Glutamatergic neuron (in vitro differentiated cells): ENCODE data around the gene ANO2. TPM values are rescaled to one million over a fixed set of nuclear protein-coding genes. Genes with fewer than 3 reads are reported as not detected.

Experiments
- DNase-seq: peaks from one replicate; pipeline ENCODE4 v3.0.0; 2022
- H3K27ac Mint-ChIP-seq: one replicate; pipeline ENCODE4 v1.8.0; 2020; ENCODE audit warnings: mild to moderate bottlenecking, mixed read lengths, inconsistent platforms; ENCODE audit not compliant: unreplicated experiment
- H3K27me3 Mint-ChIP-seq: one replicate; pipeline ENCODE4 v1.8.0; 2020; ENCODE audit warnings: mild to moderate bottlenecking, moderate library complexity, mixed read lengths, inconsistent platforms; ENCODE audit not compliant: unreplicated experiment
- H3K36me3 Mint-ChIP-seq: one replicate; pipeline ENCODE4 v1.8.0; 2020; ENCODE audit warnings: mild to moderate bottlenecking, mixed read lengths, inconsistent platforms; ENCODE audit not compliant: unreplicated experiment
- H3K4me1 Mint-ChIP-seq: one replicate; pipeline ENCODE4 v1.8.0; 2020; ENCODE audit warnings: mild to moderate bottlenecking, low read depth, mixed read lengths, inconsistent platforms; ENCODE audit not compliant: unreplicated experiment
- H3K4me3 Mint-ChIP-seq: one replicate; pipeline ENCODE4 v1.8.0; 2020; ENCODE audit warnings: mild to moderate bottlenecking, mixed read lengths, inconsistent platforms; ENCODE audit not compliant: unreplicated experiment
- H3K9me3 Mint-ChIP-seq: one replicate; pipeline ENCODE4 v1.8.0; 2020; ENCODE audit warnings: mild to moderate bottlenecking, moderate library complexity, mixed read lengths, inconsistent platforms; ENCODE audit not compliant: unreplicated experiment
- total RNA-seq: library from RNA; stranded (reverse); fragmentation: NEBNext Ultra II Directional; extraction: Animal tissue kit (Norgen Biotek cat#: 25700); gene quantifications from one replicate; pipeline ENCODE4 v1.2.1, GENCODE V29; 2021; ENCODE audit not compliant: unreplicated experiment
- TF ChIP-seq, protein P1 (sequence below): fragments of 200-600 bp; sonication (generic); IDR thresholded peaks from one replicate; pipeline ENCODE4 v1.5.0; 2021; ENCODE audit not compliant: partially characterized antibody, unreplicated experiment

ANO2 gene
- total RNA-seq, 1 donor from 2014 or later, result not detected

DNA sequence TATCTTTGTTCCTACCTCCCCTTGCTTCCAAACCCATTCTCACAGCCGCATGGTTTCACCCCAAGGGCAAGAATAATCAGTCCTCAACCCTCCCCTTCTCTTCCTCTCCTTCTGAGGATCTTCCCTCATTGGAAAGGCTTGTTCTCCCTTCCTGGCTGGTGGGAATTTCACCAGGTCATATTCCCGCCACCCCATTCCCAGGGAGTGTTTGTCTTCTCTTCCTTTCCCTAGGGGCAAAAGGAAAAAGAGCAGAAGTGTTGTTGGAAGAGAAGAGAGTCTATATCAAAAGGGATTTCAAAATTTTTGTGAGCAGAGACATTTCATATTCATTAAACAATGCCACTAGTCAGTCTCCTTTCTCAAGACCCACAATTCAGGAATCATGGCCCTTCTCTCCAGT lies 176.9 kb downstream of the ANO2 start:
- Mint-ChIP-seq H3K27ac (no peak overlapping the region), H3K36me3 (no peaks in the 10 kb centered on the region), H3K27me3 (no peaks in the 10 kb centered on the region), H3K4me1 (no peaks in the 10 kb centered on the region), H3K4me3 (no peak overlapping the region), H3K9me3 (no peaks in the 10 kb centered on the region)
- TF ChIP-seq, protein P1, sequence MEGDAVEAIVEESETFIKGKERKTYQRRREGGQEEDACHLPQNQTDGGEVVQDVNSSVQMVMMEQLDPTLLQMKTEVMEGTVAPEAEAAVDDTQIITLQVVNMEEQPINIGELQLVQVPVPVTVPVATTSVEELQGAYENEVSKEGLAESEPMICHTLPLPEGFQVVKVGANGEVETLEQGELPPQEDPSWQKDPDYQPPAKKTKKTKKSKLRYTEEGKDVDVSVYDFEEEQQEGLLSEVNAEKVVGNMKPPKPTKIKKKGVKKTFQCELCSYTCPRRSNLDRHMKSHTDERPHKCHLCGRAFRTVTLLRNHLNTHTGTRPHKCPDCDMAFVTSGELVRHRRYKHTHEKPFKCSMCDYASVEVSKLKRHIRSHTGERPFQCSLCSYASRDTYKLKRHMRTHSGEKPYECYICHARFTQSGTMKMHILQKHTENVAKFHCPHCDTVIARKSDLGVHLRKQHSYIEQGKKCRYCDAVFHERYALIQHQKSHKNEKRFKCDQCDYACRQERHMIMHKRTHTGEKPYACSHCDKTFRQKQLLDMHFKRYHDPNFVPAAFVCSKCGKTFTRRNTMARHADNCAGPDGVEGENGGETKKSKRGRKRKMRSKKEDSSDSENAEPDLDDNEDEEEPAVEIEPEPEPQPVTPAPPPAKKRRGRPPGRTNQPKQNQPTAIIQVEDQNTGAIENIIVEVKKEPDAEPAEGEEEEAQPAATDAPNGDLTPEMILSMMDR, result no peak
- DNase-seq, result no peak

DNA sequence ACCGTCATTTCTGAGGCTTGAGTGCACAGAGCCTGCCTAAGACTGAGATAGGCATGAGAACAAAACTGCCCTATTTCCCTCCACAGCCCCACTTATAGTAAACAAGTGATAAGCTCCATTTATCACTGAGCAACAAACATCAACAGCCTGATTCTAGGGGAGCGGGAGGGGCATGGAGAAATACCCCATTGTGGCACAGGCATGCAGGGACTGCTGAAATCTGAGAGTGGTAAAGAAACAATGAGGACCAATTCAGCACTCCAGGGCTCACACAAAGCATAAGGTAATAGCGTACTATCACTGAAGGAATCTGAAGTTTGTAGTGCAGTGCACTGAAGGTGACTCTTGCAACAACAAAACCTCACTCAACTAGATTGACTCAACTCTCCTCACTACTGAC lies 186.7 kb downstream of the ANO2 start:
- no peak for DNase-seq
- TF ChIP-seq, protein P1, result no peak
- Mint-ChIP-seq H3K36me3 (peaks cover 13% of the 10 kb centered on the region), H3K9me3 (no peaks in the 10 kb centered on the region), H3K4me3 (no peak overlapping the region), H3K4me1 (no peaks in the 10 kb centered on the region), H3K27me3 (peaks cover 1% of the 10 kb centered on the region), H3K27ac (no peak overlapping the region)

DNA sequence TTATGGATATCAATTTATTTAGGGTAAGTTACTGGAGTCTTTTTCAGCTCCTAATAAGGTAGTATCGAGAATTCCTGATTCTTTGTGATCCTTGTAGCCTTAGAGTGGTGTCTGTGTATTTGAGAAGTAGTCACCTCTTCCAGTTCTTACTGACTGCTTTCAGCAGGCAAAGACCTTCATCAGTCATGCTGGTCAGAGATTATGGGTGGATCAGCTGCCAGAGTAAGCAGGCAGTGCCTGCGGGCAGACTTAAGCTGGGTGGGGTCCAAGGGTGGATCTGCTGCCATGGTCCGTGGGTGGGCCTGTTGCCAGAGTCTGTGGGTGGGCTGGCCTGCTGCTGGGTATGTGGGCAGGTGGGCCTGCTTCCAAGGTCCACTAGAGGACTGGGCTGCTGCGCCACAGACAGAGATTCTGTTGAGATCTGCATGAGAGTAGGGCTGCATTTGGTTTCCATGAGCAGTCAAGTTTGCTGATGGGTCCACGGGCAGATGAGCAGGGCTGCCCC lies 188.7 kb downstream of the ANO2 start:
- Mint-ChIP-seq H3K4me3 (no peak overlapping the region), H3K4me1 (no peaks in the 10 kb centered on the region), H3K27ac (no peak overlapping the region), H3K27me3 (peaks cover 1% of the 10 kb centered on the region), H3K9me3 (no peaks in the 10 kb centered on the region), H3K36me3 (peaks cover 13% of the 10 kb centered on the region)
- DNase-seq, result no peak
- TF ChIP-seq, protein P1, result no peak

DNA sequence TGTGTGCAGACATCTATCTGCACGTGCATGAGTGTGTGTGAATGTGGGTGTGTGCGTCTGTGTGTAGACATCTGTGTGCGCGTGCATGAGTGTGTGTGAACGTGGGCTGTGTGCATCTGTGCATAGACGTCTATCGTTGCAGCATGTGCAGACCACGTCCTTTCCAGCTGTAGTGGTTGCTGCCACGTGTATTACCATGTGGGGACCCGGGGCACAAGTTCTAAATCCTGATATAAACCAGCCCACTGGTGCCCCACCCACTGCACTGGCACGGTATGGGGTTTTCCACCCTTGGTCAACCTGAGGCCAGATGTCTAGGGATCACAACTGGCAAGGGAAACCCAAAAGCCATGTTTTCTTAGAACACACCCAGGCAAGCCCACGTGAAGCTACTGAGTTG lies 197.0 kb downstream of the ANO2 start:
- no peaks in the 10 kb centered on the region for H3K27me3 Mint-ChIP-seq
- peaks cover 2% of the 10 kb centered on the region for H3K9me3 Mint-ChIP-seq
- H3K4me3 Mint-ChIP-seq, result no peak overlapping the region
- TF ChIP-seq, protein P1, result no peak
- H3K36me3 Mint-ChIP-seq, result no peaks in the 10 kb centered on the region
- no peaks in the 10 kb centered on the region for H3K4me1 Mint-ChIP-seq
- H3K27ac Mint-ChIP-seq, result no peak overlapping the region
- DNase-seq, result no peak

DNA sequence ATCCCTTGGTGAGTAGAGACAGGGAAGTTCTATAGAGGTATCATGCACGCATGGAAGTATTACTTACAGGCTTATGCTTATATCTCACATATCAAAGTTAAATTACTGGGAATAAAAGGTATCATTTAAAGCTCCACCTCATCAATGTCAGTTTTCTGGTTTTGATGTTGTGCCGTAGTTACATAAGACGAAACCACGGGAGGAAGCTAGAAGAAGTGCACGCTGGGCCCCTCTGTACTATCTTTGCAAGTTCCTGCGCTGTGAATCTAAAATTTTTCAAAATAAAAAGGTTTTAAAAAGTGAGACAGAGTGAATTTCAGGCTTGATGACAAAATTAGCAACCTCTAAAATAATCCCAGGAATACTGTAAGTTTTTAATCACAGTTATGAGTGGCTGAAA lies 198.1 kb downstream of the ANO2 start:
- Mint-ChIP-seq H3K4me3 (no peak overlapping the region), H3K4me1 (no peaks in the 10 kb centered on the region), H3K27ac (no peak overlapping the region), H3K36me3 (no peaks in the 10 kb centered on the region), H3K27me3 (no peaks in the 10 kb centered on the region), H3K9me3 (peaks cover 2% of the 10 kb centered on the region)
- no peak for DNase-seq
- TF ChIP-seq, protein P1, result no peak
